NCI-H2107 treated with DMSO at 0.1 percent for 48 hours (cell line): ENCODE results near the gene FHL2.

ENCODE experiments used
- DNase-seq: peaks from one replicate; lab custom pipeline; 2025; ENCODE audit not compliant: unreplicated experiment; lab: John Stamatoyannopoulos, UW

FHL2 gene

DNA sequence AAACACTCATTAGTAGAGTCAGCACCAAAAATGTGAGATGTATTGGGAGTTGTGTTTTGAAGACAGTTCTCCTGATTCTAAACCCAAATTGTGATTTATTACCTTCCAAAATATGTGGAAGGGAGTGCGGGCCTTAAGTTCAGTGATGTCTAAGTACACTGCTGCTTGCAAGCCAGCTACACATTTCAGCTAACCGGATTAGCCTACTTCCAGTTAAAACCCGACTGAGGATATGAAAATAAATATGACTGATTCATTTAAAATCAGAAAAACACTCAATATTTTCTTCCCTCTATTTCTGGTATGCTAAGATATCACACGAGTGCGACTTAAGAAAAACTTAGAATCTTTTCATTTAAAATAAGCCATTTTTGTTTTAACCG lies 907 bp downstream of the FHL2 start:
- DNase-seq = no peak

DNA sequence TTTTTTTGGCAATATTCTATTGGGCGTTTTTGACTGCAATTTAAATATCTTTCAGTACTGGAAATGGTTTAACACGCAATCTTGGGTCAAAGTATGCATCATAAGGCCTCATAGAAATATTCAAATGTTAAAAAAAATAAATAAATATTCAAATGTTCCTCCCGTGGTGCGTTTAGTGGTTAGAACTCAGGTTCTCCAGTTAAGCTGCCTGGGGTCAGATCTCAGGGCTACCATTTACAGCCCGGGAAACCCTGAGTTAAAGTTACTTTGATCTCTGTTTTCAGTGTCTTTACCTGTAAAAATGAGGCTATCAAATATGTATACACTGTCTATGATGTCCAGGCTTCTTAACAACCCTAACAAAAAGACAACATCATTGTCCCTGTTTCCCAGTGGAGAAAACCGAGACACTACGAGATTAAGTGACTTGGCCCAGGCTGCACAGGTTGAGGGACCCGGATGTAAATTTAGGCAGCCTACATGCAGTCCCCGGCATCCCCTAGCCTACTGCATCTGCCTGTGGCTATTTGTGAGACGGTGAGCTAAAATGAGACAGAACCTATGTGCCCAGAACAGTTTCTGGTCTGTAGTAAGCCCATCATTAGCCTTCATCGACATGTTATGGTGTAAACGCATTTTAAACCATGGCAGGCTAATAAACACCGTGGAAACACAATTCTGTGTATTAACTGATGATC lies 1.7 kb downstream of the FHL2 start:
- no peak for DNase-seq

DNA sequence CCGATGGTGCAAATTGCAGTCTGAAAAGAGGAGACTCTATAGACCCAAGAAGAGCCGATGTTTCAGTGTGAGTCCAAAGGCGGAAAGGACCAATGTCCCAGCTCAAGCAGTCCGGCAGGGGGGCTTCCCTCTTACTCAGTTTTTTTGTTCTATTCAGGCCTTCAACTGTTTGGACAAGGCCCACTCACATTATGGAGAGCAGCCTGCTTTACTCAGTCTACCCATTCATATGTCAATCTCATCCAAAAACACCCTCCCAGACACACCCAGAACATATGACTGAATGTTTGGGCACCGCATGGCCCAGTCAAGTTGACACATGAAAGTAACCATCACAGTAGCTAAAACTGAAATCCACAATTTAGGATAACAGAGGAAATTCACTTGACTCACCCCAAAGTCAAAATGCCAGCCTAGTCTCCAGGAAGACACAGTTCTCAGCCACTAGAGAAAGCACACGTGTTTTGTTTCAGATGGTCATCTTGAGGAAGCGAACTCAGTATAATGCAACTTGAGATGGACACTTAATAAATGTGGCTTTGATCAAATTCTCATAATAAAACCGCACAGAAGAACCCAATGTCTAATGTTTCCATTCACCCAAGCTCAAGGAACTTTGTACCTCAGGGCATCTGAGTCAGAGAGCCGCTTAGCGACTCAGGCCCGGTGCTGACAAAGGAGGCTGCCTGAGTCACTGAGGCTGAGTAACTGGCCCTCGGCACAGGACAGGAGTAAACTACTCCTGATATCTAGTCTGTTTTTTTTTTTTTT lies 2.4 kb downstream of the FHL2 start:
- DNase-seq = no peak

DNA sequence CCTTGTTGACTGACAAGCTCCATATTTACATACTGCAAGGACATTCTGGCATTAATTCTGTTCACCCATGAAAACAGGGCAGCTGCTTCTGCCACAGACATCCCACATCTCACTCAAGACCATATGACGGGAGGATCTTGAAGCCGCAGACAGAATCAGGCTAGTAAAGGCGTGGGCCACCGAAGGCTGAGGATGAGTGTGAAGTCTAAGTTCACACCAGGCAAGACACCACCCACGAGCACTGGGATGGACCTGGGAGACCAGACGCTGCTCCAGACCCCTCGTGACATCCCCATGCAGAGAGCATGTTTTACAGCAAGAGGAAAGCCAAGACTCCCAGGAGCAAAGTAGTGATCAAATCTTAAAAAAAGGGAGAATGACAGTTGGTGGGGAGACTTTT lies 3.2 kb downstream of the FHL2 start:
- DNase-seq = no peak

DNA sequence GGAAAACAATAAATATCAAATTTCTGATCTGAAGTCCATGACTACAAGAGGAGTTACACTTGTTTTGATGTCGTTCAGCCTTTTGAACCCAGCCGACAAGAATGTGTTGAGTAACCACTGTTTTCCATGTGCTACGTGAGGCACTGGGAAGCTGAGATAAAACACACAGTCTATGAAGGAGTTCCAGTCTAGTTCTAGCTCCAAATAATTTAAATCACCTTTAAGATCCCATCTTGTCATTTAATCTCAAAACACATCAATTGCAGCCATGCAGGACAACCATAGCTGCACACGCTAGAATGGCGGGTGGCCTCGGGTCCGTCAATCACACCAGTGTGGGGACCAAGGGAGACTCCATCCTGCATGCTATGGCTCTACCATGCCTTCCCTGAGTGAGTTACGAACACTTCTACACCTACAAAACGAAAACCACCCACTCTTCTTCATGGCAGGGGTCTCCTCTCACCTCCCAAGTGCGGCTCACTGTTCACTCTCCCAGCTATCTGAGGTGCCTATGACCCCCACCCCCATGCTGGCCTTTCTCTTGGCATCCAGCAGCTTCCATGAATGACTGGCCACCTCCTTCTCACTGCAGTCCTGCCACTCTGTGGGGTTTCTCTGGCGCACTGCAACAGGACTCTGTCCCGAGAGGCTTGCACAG lies 3.8 kb downstream of the FHL2 start:
- DNase-seq = no peak

DNA sequence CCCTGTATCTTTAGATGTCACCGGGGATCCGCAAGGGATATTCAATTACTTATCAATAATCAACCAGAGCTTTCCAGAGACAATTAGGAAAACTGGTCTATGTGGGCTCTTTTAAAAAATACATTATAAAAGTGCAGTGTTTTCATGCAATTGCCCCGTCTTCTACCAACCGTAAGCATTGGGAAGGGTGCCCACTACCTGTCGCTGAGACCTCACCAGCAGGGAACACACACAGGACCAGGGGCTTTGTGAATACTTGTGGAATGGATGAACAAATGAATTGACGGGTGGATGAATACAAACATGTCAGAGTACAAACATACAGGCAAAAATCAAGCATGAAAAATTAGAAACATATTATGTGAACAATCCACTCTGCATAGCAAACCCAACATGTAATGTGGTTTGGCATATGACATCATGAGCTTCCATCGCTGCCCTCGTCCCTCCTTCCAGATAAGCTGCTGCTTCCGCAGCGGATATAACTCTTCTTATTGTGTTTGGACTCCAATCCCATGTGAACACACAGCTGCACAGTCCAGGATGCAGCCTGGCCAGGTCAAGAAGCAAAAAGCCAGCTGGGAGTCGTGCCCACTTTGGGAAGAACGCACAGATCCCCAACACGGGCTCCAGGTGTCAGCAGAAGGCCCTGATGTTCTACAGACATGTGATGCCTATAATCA lies 5.3 kb downstream of the FHL2 start:
- DNase-seq = no peak

DNA sequence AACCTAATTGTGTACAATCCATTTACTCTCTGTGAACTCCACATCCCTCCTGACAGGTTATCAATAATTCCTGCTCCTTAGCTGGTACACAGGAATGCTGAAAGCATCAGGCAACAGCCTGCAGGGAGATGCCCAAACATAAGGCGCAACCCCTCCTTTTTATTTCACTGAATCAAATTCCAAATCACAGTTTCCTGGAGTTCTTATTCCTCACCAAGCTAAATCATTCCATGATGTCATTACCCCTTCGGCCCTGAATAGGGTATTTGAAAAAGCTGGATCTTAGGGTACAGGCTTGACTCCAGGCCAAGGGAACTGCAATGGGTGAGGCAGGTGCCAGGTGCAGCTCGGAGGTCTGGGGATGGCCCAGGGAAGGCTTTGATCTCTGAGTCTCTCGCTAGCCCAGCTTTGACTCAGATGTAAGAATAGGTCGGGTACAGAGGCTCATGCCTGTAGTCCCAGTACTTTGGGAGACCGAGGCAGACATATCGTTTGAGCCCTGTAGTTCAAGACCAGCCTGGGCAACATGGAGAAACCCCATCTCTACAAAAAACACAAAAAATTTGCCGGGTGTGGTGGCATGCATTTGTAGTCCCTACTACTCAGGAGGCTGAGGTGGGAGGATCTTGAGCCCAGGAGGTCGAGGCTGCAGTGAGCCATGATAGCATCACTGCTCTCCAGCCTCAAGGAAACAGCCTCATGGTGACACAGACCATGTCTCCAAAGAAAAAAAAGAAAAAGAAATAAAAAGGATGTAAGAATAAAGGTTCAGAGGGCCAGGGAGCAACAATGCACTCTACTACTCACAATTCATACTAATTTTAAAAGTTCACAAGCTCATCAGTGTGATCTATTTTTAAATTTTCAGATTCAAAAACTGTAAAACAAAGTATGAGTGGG lies 6.8 kb downstream of the FHL2 start:
- no peak for DNase-seq

DNA sequence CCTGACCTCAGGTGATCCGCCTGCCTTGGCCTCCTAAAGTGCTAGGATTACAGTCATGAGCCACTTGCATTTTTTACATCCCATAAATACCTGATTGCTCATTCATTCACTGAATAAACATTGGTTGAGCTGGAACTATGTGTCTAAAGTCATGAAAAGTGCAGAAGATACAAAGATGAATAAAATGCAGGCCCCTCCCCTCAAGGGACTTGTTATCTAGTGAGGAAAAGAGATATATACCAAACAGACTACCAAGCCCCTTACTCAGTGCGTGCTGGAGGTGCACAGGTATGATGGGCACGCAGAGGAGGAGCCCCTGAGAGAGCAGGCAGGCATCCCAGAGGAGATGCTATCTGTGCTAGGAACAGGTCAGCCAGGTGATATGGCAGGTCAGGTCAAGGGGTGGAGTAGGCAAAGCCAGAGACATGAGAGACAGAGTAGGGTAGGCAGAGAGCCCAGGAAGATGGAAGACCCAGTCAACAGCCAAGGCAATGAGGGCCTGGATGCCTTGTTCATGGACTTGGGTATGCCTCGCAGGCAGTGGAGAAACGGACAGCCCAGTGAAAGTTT lies 7.7 kb downstream of the FHL2 start:
- DNase-seq = no peak

DNA sequence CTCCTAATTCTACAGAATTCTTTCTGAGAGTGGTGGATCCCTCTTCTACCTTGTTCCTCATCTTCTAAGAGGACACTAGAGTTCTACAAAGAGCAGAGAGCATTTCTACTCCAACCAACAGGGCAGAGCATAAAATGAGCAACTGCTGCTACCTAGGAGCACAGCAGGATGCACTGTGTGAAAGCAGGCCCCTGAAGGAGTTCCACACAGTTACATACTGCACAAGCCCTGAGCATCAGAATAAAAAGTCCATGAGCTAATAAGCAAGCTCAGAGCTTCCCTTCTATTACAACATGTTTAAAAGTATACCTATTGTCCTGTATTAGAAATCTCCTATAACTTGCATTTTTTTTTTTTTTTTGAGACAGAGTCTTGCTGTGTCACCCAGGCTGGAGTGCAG lies 8.4 kb downstream of the FHL2 start:
- DNase-seq = no peak

DNA sequence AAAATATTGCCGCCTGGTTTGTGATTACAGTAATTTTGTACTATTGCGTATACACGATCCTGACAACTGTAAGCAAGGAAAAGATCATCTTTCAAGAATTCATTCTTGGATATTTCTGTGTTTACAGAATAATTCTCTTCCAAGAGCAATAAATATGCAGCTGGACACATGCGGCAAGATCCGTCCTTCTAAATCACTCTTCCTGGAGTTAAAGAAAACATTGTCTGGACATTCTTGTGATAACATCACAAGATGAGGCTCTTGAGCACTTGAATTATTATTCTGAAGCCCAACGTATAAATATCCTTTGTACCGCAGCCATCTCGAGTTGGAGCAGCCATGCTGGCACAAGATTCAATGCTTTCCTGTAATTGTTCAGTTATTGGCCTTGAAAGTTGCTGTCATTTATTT lies 9.9 kb downstream of the FHL2 start:
- no peak for DNase-seq

DNA sequence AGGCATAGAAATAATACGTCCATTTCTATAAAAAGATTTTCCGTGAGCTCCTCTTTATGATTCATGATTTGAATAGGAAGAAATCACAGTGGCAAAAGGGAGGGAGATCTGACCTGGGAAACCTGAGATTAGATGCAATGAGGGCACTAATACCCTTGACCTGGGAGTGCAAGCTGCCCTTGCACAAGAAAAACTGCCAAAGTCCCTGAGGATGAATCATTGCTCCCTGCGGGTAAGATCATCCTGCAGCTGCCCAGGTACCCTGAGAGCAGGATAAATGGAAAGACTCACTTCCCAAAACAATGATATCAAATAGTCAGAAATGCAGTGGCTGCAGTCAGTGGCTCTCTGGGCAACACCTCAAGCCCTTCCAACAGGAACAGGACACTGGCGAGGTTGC lies 11.6 kb downstream of the FHL2 start:
- no peak for DNase-seq

DNA sequence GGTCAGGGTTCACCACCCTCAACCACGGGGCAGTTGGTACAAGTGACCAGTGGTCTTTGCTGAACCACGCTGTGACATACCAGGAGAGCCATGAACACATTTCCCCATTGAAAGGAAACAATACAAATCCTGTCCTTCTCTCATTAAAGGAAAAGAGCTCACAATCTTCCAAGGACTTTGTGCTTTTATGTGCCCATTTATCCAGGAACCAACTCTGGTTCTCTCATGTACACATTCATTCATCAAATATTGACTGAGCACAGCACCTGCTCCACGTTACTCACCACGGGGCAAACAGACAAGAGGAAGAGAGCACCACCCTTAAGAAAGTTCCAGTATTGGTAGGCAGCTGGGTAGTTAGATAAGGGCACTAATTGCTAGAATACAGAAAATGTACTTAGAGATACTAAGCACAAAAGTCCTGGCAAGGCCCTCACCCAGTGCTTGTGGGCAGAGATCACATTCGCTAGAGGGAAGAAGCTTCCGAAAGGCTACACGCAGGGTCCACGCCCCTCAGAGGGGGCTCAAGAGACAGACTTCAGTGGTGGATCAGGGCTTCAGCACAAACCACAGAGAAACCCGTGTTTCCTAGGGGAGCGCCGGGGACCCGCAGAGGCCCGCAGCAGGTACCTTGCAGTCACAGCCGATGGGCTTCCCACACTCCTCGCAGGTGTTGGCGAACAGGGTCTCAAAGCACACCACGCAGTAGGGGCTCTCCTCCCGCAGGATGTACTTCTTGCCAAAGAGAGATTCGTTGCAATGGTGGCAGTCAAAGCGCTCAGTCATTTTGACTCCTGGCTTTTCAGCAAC lies 12.9 kb downstream of the FHL2 start:
- no peak for DNase-seq

DNA sequence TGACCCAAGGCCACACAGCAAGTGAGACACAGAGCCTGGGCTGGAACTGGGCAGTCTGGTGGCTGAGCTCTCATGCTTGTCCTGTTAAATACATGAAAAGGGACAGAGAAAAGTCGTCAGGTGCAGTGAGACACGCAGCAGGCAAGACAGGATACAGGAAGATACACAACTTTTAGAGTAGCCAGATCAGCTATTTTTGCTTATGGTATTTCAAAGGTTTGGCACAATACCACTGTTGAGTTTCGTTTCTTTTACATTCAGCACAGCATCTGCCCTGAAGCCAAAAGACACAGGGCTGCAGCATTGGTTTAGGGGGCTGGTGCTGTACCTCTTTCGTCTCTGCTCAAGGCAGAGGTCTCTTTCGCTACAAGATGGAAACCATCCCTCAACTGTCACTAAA lies 14.0 kb downstream of the FHL2 start:
- no peak for DNase-seq

DNA sequence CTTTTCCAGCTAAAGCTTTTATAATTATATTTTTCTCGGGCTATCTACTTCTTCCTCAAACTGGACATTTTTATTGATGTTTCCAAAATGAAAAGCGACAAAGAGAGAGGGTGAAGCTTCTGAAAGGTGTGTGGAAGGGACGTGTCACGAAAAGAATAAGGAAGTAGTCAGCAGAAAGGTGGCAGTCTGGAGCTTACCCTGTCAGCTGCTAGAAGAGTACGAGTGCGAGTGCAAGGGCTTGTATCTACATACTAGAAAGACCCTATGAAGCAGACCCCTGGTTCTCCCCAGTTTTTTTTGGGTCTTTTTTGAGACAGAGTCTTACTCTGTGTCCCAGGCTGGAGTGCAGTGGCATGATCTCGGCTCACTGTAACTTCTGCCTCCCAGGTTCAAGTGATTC lies 14.6 kb downstream of the FHL2 start:
- no peak for DNase-seq

DNA sequence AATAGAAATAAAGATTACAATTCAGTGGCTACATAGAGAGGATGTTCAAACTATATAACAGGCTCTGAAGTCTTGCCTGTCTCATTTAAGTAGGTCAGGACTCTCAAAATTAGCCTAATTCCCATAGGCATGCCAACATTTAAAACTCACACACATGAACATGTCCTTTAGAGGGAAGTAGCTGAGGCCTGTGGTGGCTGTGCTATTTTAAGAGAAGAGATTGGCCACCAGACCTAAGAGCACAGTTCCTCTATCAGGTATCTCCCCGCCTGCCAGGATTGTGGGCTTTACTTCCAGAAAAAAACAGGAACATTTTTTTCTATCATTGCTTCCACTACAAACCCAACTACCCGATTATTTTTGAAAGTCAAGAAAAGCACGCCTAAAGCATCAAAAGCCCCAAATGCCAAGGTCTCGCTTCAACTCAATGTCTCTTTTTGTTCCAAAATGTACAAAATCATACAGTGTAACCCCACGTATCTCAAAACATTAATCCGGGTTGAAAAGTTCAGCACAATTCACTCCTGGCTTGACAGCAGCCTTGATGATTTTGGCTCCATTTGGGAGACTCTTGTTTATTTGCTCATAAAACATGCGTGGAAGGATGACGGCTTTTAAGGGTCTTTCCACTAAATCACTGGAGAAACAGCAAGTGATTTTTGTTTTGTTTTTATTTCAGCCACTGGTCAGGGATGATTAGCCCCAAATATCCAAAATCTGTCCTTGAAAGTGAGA lies 15.3 kb downstream of the FHL2 start:
- DNase-seq = no peak

DNA sequence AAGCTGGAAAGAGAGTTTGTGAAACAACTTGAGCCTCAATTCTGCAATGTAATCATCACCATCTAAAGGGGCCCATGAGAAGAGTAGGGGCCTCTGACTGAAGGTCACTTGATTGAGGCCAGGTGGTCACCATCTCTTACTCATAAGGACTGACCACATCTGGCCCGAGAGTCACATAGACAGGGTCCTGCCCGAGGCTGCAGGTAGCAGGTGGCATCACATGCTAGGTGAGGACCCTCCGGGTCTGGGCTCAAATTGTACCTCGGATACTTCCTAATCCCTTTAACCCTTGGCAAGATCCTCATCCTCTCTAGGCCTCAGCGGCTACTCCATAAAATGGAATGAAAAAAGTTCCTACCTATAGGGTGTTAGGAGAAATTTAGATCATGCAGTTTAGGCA lies 16.7 kb downstream of the FHL2 start:
- DNase-seq = no peak

DNA sequence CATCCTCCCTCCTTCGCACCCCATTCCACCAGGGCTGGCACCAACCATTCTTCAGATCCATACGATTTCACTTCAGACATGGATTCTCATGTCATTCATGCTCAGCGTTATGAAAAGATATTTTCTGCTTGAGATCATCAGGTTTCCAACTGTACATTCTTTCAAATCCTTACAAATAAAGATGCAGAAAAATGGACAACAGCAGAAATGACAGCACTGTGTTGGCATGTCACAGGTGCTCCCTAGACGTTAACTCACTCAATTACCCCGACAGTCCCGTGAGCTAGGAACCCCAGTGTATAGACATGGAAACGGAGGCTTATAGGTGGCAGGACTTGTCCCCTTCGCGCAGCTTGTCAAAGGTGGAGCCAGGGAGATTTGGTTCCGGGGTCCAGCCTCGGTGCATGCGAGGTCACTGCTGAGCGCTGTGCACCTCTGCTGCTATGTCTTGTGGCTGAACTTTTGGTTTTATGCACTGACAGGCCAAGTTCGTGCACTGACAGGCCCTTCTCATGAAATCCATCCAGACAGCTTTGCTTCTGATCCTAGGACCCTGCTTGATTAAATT lies 17.7 kb downstream of the FHL2 start:
- no peak for DNase-seq

DNA sequence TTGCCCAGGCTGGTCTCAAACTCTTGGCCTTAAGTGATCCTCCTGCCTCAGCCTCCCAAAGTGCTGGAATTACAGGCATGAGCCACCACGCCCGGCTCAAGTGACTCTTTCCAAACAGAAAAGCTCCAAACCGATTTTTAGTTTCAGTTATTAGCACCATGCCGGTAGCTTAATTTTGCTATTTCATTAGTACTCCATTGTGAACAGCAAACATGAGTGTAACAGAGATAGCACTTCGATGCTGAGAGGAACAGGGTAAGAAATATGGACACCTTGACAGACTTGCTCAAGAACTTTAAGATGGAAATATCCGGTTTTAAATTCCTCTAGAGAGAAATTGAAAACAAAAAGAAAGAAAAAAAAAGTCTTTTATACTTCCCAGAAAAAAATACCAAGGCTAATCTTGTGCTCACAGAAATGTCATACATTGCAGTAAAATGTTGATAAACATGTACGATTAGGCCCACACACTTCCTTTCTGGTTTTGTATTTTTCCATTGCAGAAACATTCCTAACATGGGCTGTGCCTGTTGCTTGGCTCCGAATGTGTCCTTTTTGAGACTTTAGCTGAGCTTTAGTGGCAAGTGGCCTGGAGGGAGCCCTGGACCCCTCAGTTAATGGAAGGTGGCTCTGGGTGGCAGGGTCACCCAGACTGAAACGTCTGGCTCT lies 18.3 kb downstream of the FHL2 start:
- DNase-seq = no peak
